HG03159 (cell line): ENCODE results near the gene ARHGAP25.
A peak's percentile ranks its signal among the peaks of the same experiment; 100 is the strongest.

Source experiments
- ATAC-seq: cut with Tn5 transposase; IDR thresholded peaks from one replicate; pipeline ENCODE4 v1.9.1; 2021; ENCODE audit warnings: mild to moderate bottlenecking, moderate library complexity; ENCODE audit not compliant: unreplicated experiment

ARHGAP25 gene

GRCh38 chr2:68764806-68765311 is 30.2 kb downstream of the ARHGAP25 start:
- no peak for ATAC-seq

- peak; percentile 2 for ATAC-seq
Observed at GRCh38 chr2:68765739-68766375, 31.2 kb downstream of the ARHGAP25 start.

GRCh38 chr2:68766376-68766845 is 31.8 kb downstream of the ARHGAP25 start:
- ATAC-seq = peak; percentile 42

GRCh38 chr2:68767031-68767961 is 32.7 kb downstream of the ARHGAP25 start:
- ATAC-seq = peak; percentile 40

GRCh38 chr2:68767996-68768395 is 33.4 kb downstream of the ARHGAP25 start:
- ATAC-seq = no peak

GRCh38 chr2:68768461-68768860 is 33.9 kb downstream of the ARHGAP25 start:
- ATAC-seq = no peak

- no peak for ATAC-seq
Observed at GRCh38 chr2:68768951-68769350, 34.3 kb downstream of the ARHGAP25 start.

- no peak for ATAC-seq
Observed at GRCh38 chr2:68769586-68770270, 35.1 kb downstream of the ARHGAP25 start.

GRCh38 chr2:68770271-68771111 is 35.9 kb downstream of the ARHGAP25 start:
- no peak for ATAC-seq

GRCh38 chr2:68771211-68771751 is 36.7 kb downstream of the ARHGAP25 start:
- ATAC-seq = no peak

GRCh38 chr2:68772109-68772508 is 37.5 kb downstream of the ARHGAP25 start:
- no peak for ATAC-seq

GRCh38 chr2:68774569-68775271 is 40.1 kb downstream of the ARHGAP25 start:
- ATAC-seq = peak; percentile 92

- ATAC-seq = no peak
Observed at GRCh38 chr2:68775272-68775842, 40.7 kb downstream of the ARHGAP25 start.

GRCh38 chr2:68776124-68776523 is 41.5 kb downstream of the ARHGAP25 start:
- ATAC-seq = no peak

GRCh38 chr2:68779595-68779994 is 45.0 kb downstream of the ARHGAP25 start:
- ATAC-seq = no peak

- no peak for ATAC-seq
Observed at GRCh38 chr2:68784188-68784587, 49.6 kb downstream of the ARHGAP25 start.

GRCh38 chr2:68784915-68785314 is 50.3 kb downstream of the ARHGAP25 start:
- ATAC-seq = no peak

- no peak for ATAC-seq
Observed at GRCh38 chr2:68787356-68787755, 52.7 kb downstream of the ARHGAP25 start.

- ATAC-seq = peak; percentile 98
Observed at GRCh38 chr2:68789603-68790002, 55.0 kb downstream of the ARHGAP25 start.
